Fibroblast of the aortic adventitia (primary cell): ENCODE measurements around the gene ARL2. TPM values are rescaled to one million over a fixed set of nuclear protein-coding genes. Genes with fewer than 3 reads are reported as not detected.
"Not testable (repeated sequence)": the region's sequence is repeated elsewhere in the genome, so short reads cannot be mapped to it uniquely, and the experiment has no call there.

Experiments
- DNase-seq: peaks from one replicate; pipeline ENCODE4 v3.0.0-alpha.2; 2010; ENCODE audit warnings: low read depth
- H3K4me3 ChIP-seq: 2 replicates; pipeline ENCODE4 v1.5.1; 2011; ENCODE audit warnings: low read depth, mild to moderate bottlenecking, control low read depth, low read length, moderate library complexity
- CTCF ChIP-seq: IDR thresholded peaks from 2 replicates; pipeline ENCODE4 v1.5.1; 2011; ENCODE audit warnings: mild to moderate bottlenecking, low read length, control low read depth, inconsistent platforms; ENCODE audit not compliant: insufficient read depth
- total RNA-seq: library from RNA; depleted of rRNA; stranded (reverse); fragments of >200 nt; gene quantifications from 2 replicates; pipeline ENCODE4 v1.2.3, GENCODE V29; 2012; ENCODE audit warnings: low replicate concordance

The ARL2 gene
- total RNA-seq, 1 donor = 97.9 TPM

- no peak for DNase-seq
- H3K4me3 ChIP-seq = no peak overlapping the region
- no peak for TF ChIP-seq CTCF
Observed at GRCh38 chr11:64976651-64977050, 37.3 kb upstream of the ARL2 start.

- DNase-seq, H3K4me3 ChIP-seq: not testable (repeated sequence)
Observed at GRCh38 chr11:64983339-64983738, 30.6 kb upstream of the ARL2 start.

- no peak for DNase-seq
- H3K4me3 ChIP-seq = no peak overlapping the region
- no peak for TF ChIP-seq CTCF
Observed at GRCh38 chr11:64987998-64988854, 25.7 kb upstream of the ARL2 start.

GRCh38 chr11:64989416-64989815 lies 24.5 kb upstream of the ARL2 start:
- TF ChIP-seq CTCF = no peak
- DNase-seq = no peak
- H3K4me3 ChIP-seq = no peak overlapping the region

GRCh38 chr11:64990222-64990923 lies 23.6 kb upstream of the ARL2 start:
- peak; percentile 33 for DNase-seq
- no peak for TF ChIP-seq CTCF
- no peak overlapping the region for H3K4me3 ChIP-seq

GRCh38 chr11:64994318-64994717 lies 19.6 kb upstream of the ARL2 start:
- H3K4me3 ChIP-seq = no peak overlapping the region
- TF ChIP-seq CTCF = no peak
- no peak for DNase-seq

GRCh38 chr11:64996327-64996709 lies 17.6 kb upstream of the ARL2 start:
- DNase-seq = no peak
- TF ChIP-seq CTCF = no peak
- H3K4me3 ChIP-seq = peak overlapping the region; percentile 55
